Neuron (in vitro differentiated cells): ENCODE data around the gene IDH1.

Source experiments
- H2AFZ ChIP-seq: one replicate; pipeline ENCODE4 v1.6.1; 2013; ENCODE audit warnings: low read depth, mild to moderate bottlenecking, inconsistent platforms, low read length, moderate library complexity
- H3K27me3 ChIP-seq: one replicate; pipeline ENCODE4 v1.6.1; 2013; ENCODE audit warnings: low read length; ENCODE audit not compliant: insufficient read depth
- H3K36me3 ChIP-seq: one replicate; pipeline ENCODE4 v1.6.1; 2013; ENCODE audit warnings: low read length; ENCODE audit not compliant: insufficient read depth
- H3K4me1 ChIP-seq: one replicate; pipeline ENCODE4 v1.6.1; 2013; ENCODE audit warnings: low read length; ENCODE audit not compliant: insufficient read depth
- H3K4me3 ChIP-seq: 2 replicates; pipeline ENCODE4 v1.5.1; 2013; ENCODE audit warnings: mild to moderate bottlenecking, low read length, moderate library complexity
- H3K9me3 ChIP-seq: one replicate; pipeline ENCODE4 v1.6.1; 2013; ENCODE audit warnings: low read length

IDH1 gene

GRCh38 chr2:208186893-208187292 lies 68.0 kb downstream of the IDH1 start:
- Histone ChIP-seq H3K27me3 (no peaks in the 10 kb centered on the region), H2AFZ (no peak overlapping the region), H3K4me3 (peak overlapping the region; percentile 24), H3K36me3 (no peaks in the 10 kb centered on the region), H3K4me1 (peaks cover 68% of the 10 kb centered on the region), H3K9me3 (no peaks in the 10 kb centered on the region)

GRCh38 chr2:208186465-208186864 lies 68.4 kb downstream of the IDH1 start:
- H3K27me3 ChIP-seq, result no peaks in the 10 kb centered on the region
- no peaks in the 10 kb centered on the region for H3K9me3 ChIP-seq
- H3K4me3 ChIP-seq, result peak overlapping the region; percentile 24
- H3K4me1 ChIP-seq, result peaks cover 68% of the 10 kb centered on the region
- no peak overlapping the region for H2AFZ ChIP-seq
- H3K36me3 ChIP-seq, result no peaks in the 10 kb centered on the region
